Smooth muscle cell of the coronary artery (primary cell): ENCODE results near the gene TADA2A. TPM values are rescaled to one million over a fixed set of nuclear protein-coding genes. Genes with fewer than 3 reads are reported as not detected.

Experiments
- total RNA-seq: library from RNA; depleted of rRNA; stranded (reverse); fragments of >200 nt; gene quantifications from 2 replicates; pipeline ENCODE4 v1.2.3, GENCODE V29; 2014; ENCODE audit warnings: low replicate concordance

Gene TADA2A, protein sequence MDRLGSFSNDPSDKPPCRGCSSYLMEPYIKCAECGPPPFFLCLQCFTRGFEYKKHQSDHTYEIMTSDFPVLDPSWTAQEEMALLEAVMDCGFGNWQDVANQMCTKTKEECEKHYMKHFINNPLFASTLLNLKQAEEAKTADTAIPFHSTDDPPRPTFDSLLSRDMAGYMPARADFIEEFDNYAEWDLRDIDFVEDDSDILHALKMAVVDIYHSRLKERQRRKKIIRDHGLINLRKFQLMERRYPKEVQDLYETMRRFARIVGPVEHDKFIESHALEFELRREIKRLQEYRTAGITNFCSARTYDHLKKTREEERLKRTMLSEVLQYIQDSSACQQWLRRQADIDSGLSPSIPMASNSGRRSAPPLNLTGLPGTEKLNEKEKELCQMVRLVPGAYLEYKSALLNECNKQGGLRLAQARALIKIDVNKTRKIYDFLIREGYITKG
- 11.4 and 14.7 TPM in 2 replicates for total RNA-seq

DNA sequence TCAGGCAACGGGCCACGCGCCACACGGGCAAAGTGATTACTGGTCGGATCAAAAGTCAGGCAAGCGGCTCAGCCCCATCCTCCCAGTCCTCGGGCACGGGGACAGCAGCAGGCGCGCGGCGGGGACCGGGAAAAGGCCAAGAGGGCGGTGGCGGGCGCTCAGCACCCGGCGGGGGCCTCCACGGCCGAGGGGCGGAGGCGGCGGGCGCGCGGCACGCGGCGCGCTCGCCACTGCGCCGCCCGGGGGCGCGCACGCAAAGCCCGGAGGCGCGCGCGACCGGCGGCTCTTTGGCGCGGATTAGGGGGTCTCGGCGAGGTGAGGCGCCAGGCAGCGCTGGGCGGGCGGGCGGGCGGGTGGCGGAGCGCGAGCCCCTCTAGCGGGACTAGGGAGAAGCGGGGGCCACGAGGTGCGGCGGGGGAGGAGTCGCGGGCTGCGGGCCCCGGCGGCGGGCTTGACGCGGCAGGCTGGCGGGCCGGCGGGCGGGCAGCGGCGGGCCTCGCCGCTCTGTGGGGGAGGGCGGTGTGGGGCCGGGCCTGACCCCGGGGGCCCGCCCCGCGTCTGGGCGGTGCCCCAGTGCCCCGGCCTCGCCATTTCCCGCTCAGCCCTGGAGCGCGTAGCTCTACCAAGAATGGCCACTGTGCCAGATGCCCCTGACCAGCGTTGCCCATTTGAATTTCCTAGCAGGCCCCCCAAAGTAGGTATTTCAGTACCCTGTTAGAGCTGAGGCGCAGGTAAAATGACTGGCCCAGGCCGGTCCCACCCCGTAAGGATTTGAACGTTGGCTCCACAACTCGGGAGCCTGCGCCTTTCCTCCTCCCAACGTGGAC lies at the start of gene TADA2A, which contains the start of gene ACACA:
TSS of gene TADA2A (plus strand) at position 252 of the 827 bp plus-strand sequence. CDS start 4,480 bp downstream, outside the sequence.
TSS of gene ACACA (minus strand) at position 202 of the 827 bp plus-strand sequence. CDS start 537 bp downstream, outside the sequence.

DNA sequence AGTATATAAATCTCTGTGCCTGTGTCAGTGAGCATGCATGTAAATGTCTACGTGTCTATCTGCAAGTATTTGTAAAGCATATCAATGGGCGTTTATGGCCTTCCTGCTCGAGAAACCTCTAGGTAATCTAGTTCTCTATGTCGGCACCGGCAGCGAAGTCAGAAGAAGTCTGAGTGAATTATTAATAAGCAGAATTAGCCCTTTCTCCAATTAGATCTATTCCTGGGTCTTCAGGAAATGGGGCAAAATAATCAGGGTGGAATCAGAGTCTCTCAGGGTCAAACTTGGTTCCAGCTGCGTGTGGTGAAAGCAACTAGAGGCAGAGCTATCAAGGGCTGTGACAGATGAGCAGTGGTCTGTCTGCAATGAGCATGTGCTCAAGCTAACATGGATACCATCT lies 31.0 kb upstream of the TADA2A start, which contains the start of gene C17orf78:
TSS of gene C17orf78 (plus strand) at position 280 of the 400 bp plus-strand sequence. CDS start at position 388, 108 bp downstream.

DNA sequence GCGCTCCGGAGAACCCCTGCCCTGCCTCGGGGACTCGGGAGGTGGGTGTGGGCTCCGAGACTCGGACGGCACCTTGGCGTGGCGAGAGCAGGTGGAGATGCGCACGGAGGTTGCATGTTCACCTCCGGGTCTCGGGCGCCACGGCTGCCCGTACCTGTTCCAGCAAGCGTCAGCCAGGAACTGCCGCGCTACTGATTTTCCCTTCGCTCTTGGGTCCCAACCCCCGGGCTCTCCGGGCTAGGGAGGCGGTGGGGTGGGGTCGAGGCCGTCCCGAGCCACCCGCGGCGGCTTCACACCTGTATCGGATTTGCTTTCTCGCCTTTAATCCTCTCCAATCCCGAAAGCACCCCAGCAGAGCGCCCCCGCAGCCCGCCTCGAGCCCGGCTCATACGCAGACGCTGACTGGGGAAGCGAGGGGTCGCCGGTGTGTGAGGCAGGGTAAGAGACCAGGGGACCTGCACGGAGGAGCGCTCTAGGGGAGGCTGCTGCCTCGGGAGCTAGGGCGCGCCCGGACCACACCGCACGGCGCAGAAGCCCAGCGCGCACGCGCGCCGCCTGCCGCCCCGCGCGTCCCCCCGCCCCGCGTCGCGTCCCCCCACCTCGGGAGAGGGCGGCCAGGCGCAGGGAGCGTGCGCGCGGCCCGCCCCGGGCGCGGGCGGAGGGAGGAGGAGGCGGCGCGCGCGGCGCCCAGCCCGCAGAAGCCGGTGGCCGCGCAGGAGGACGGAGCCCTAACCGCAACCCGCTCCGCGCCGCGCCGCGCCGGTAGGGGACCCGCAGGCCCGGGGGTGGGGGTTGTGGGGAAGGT lies 82.7 kb downstream of the TADA2A start, which contains the start of gene DUSP14:
TSS of gene DUSP14 (plus strand) at position 695 of the 805 bp plus-strand sequence. CDS start 22,382 bp downstream, outside the sequence.

Other genes starting within 250 kb of the TADA2A start
- gene C17orf78, start 30.9 kb upstream of the TADA2A start, total RNA-seq = not detected in 2 replicates
- 42.6 and 44.3 TPM in 2 replicates for gene ACACA, start 50 bp upstream of the TADA2A start, total RNA-seq
- gene DUSP14, start 83.0 kb downstream of the TADA2A start, total RNA-seq = 24.3 and 78.7 TPM in 2 replicates
- gene SYNRG, start 202.5 kb downstream of the TADA2A start, total RNA-seq = 5.7 and 9.1 TPM in 2 replicates
- gene DDX52, start 236.6 kb downstream of the TADA2A start, total RNA-seq = 12.5 and 13.0 TPM in 2 replicates